Measurements from ENCODE around the gene TNNI3K.

TNNI3K gene

GRCh38 chr1:74548961-74549750, 314.0 kb downstream of the TNNI3K start:
- in situ Hi-C loops (cut with HindIII; ENCODE audit: low sequenced_read_pairs): no loop called here
- no peak overlapping the region for H3K4me3 ChIP-seq (ENCODE audit: low read depth, low read length)
- no peak for TF ChIP-seq CTCF (IDR thresholded peaks at IDR 0.05; ENCODE audit: low read depth, low read length, missing control alignments)
- DNase-seq (ENCODE audit: low read depth): no peak

GRCh38 chr1:74549932-74550331, 314.7 kb downstream of the TNNI3K start:
- DNase-seq (ENCODE audit: low read depth): no peak
- in situ Hi-C loops (cut with HindIII; ENCODE audit: low sequenced_read_pairs): no loop called here
- no peak overlapping the region for H3K4me3 ChIP-seq (ENCODE audit: low read depth, low read length)
- TF ChIP-seq CTCF (IDR thresholded peaks at IDR 0.05; ENCODE audit: low read depth, low read length, missing control alignments): no peak

GRCh38 chr1:74570797-74571492, 335.8 kb downstream of the TNNI3K start:
- H3K4me3 ChIP-seq (ENCODE audit: low read depth, low read length): no peak overlapping the region
- no peak for DNase-seq (ENCODE audit: low read depth)
- TF ChIP-seq CTCF (IDR thresholded peaks at IDR 0.05; ENCODE audit: low read depth, low read length, missing control alignments): no peak
- in situ Hi-C loops (cut with HindIII; ENCODE audit: low sequenced_read_pairs): no loop called here

GRCh38 chr1:74571493-74571800, 336.3 kb downstream of the TNNI3K start:
- H3K4me3 ChIP-seq (ENCODE audit: low read depth, low read length): no peak overlapping the region
- in situ Hi-C loops (cut with HindIII; ENCODE audit: low sequenced_read_pairs): no loop called here
- no peak for DNase-seq (ENCODE audit: low read depth)
- no peak for TF ChIP-seq CTCF (IDR thresholded peaks at IDR 0.05; ENCODE audit: low read depth, low read length, missing control alignments)

GRCh38 chr1:74571891-74572290, 336.7 kb downstream of the TNNI3K start:
- no peak for DNase-seq (ENCODE audit: low read depth)
- in situ Hi-C loops (cut with HindIII; ENCODE audit: low sequenced_read_pairs): no loop called here
- H3K4me3 ChIP-seq (ENCODE audit: low read depth, low read length): no peak overlapping the region
- TF ChIP-seq CTCF (IDR thresholded peaks at IDR 0.05; ENCODE audit: low read depth, low read length, missing control alignments): no peak

GRCh38 chr1:74578101-74578500, 342.9 kb downstream of the TNNI3K start:
- in situ Hi-C loops (cut with HindIII; ENCODE audit: low sequenced_read_pairs): no loop called here
- no peak overlapping the region for H3K4me3 ChIP-seq (ENCODE audit: low read depth, low read length)
- DNase-seq (ENCODE audit: low read depth): no peak
- TF ChIP-seq CTCF (IDR thresholded peaks at IDR 0.05; ENCODE audit: low read depth, low read length, missing control alignments): no peak

All from astrocyte of the cerebellum (primary cell).